ENCODE results near the gene C12orf56. TPM values are rescaled to one million over a fixed set of nuclear protein-coding genes. Genes with fewer than 3 reads are reported as not detected.

The C12orf56 gene
- polyA plus RNA-seq, 1 donor (not counting 4 experiments of a cell fraction or from before 2014, with no cell fraction given): 0.14 TPM

DNA sequence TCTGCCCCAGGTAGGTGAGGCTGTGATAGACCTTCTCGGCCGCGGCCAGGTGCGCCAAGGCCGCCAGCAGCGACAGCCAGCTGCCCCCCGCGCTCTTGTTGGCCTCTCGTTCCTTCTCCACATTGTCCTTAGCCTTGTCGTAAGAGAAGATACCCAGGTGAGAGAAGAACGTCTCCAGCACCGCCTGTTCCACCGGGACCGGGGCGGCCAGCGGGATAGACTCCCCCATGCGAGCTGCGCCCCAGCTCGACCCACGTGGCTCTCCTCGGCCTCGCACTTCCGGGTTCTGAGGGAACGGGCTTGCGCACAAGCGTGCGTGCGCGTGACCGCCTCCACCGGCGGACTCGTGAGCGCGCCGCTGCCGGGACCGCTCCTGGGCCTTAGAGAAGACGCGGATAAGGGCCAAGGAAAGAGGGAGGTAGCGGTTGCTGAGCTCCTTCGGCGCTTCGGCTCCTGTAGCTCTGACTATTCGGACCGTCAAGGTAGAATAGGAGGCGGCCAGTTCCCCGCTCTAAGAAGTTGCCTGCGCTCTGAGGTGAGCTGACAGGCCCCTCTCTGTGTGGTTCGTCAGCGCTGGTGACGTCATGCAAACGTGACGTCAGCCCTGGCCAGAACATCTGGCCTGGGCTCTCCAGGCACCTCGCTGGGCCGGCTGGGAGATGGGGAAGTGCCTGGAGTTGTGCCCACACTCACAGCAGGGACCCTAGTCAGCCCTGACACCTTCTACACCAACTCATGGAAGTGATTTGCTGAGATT lies 168.4 kb downstream of the C12orf56 start, which contains the start of gene KICS2:
TSS of gene KICS2 (minus strand) at position 288 of the 757 bp plus-strand sequence. CDS start at position 229, 59 bp downstream.
- Histone ChIP-seq H3K9me3 (ENCODE audit: control insufficient read depth, low read depth, low read length) (no peaks in the 10 kb centered on the region), H2AFZ (ENCODE audit: control insufficient read depth, low read length) (peak within 1 kb of the TSS; percentile 99), H3K27me3 (ENCODE audit: control insufficient read depth, extremely low read depth, insufficient read depth, low read length) (no peaks in the 10 kb centered on the region), H3K79me2 (ENCODE audit: control insufficient read depth, insufficient read depth, low read length) (peaks cover 11% of the 10 kb centered on the region), H3K36me3 (ENCODE audit: control insufficient read depth in 2 of 2, extremely low read depth in 1 of 2, insufficient read depth in 2 of 2, low read length in 2 of 2) (no peaks in the 10 kb centered on the region), H4K20me1 (ENCODE audit: control insufficient read depth, extremely low read depth, insufficient read depth, low read length) (no peaks in the 10 kb centered on the region), H3K9ac (ENCODE audit: control insufficient read depth, extremely low read depth, insufficient read depth, low read length) (peak within 1 kb of the TSS; percentile 99), H3K4me3 (ENCODE audit: control insufficient read depth in 2 of 3, extremely low read depth in 1 of 3, insufficient read depth in 2 of 3, low read depth in 1 of 3, low read length in 3 of 3) (peak within 1 kb of the TSS; percentile 63 to 96 (median 85)), H3K9me1 (ENCODE audit: control insufficient read depth, extremely low read depth, insufficient read depth, low read length) (no peaks in the 10 kb centered on the region), H3K4me2 (ENCODE audit: control insufficient read depth, extremely low read depth, insufficient read depth, low read depth, low read length) (peak within 1 kb of the TSS; percentile 98), H3K4me1 (ENCODE audit: control insufficient read depth, extremely low read depth, insufficient read depth, low read length) (peaks cover 16% of the 10 kb centered on the region), H3K27ac (ENCODE audit: control insufficient read depth, insufficient read depth, low read length) (peak within 1 kb of the TSS; percentile 96)
- peak; percentile 41 for FAIRE-seq
- DNase-seq (ENCODE audit: low read depth, low spot score): peak; percentile 44
- TF ChIP-seq, protein P1, sequence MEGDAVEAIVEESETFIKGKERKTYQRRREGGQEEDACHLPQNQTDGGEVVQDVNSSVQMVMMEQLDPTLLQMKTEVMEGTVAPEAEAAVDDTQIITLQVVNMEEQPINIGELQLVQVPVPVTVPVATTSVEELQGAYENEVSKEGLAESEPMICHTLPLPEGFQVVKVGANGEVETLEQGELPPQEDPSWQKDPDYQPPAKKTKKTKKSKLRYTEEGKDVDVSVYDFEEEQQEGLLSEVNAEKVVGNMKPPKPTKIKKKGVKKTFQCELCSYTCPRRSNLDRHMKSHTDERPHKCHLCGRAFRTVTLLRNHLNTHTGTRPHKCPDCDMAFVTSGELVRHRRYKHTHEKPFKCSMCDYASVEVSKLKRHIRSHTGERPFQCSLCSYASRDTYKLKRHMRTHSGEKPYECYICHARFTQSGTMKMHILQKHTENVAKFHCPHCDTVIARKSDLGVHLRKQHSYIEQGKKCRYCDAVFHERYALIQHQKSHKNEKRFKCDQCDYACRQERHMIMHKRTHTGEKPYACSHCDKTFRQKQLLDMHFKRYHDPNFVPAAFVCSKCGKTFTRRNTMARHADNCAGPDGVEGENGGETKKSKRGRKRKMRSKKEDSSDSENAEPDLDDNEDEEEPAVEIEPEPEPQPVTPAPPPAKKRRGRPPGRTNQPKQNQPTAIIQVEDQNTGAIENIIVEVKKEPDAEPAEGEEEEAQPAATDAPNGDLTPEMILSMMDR (optimal IDR thresholded peaks at IDR 0.05 in 1 of 3, IDR thresholded peaks at IDR 0.05 in 1 of 3, conservative IDR thresholded peaks at IDR 0.05 in 1 of 3; ENCODE audit: extremely low read depth in 1 of 3, insufficient read depth in 2 of 3, low read length in 3 of 3): no peak
- TF ChIP-seq EZH2 (IDR thresholded peaks at IDR 0.05; ENCODE audit: low read length): no peak
- dilution Hi-C loops (cut with MboI; ENCODE audit: extremely low pct_ligation_motif_present, low sequenced_read_pairs): no loop called here

DNA sequence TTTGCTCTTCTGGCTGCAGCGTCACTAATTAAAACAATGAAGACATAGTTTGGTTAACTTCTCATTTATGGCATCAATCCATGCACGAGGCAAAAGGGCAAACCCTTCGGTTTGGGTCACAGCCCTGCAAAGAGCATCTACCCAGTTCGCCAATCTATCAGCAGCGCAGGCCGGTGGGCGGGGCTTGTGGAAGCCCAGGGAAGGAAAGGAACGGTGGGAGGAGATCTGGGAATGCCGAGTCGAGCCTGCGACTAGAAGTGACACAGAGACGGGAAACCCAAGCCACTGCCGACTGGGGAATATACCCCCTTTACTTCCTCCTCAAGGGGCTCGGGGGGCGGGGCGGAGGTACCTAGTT lies 168.9 kb downstream of the C12orf56 start:
- no peak for TF ChIP-seq EZH2 (IDR thresholded peaks at IDR 0.05; ENCODE audit: low read length)
- TF ChIP-seq, protein P1 (optimal IDR thresholded peaks at IDR 0.05 in 1 of 3, IDR thresholded peaks at IDR 0.05 in 1 of 3, conservative IDR thresholded peaks at IDR 0.05 in 1 of 3; ENCODE audit: extremely low read depth in 1 of 3, insufficient read depth in 2 of 3, low read length in 3 of 3): no peak
- no peaks in the 10 kb centered on the region for H3K27me3 ChIP-seq (ENCODE audit: control insufficient read depth, extremely low read depth, insufficient read depth, low read length)
- peak overlapping the region; percentile 96 for H3K27ac ChIP-seq (ENCODE audit: control insufficient read depth, insufficient read depth, low read length)
- peak overlapping the region; percentile 99 for H3K9ac ChIP-seq (ENCODE audit: control insufficient read depth, extremely low read depth, insufficient read depth, low read length)
- dilution Hi-C loops (cut with MboI; ENCODE audit: extremely low pct_ligation_motif_present, low sequenced_read_pairs): no loop called here
- H3K4me3 ChIP-seq (ENCODE audit: control insufficient read depth in 2 of 3, extremely low read depth in 1 of 3, insufficient read depth in 2 of 3, low read depth in 1 of 3, low read length in 3 of 3): peak overlapping the region; percentile 63 to 96 (median 85)
- H3K9me3 ChIP-seq (ENCODE audit: control insufficient read depth, low read depth, low read length): no peaks in the 10 kb centered on the region
- peaks cover 11% of the 10 kb centered on the region for H3K79me2 ChIP-seq (ENCODE audit: control insufficient read depth, insufficient read depth, low read length)
- FAIRE-seq (peak; percentile 57), DNase-seq (ENCODE audit: low read depth, low spot score) (peak; percentile 30)
- H3K9me1 ChIP-seq (ENCODE audit: control insufficient read depth, extremely low read depth, insufficient read depth, low read length): no peaks in the 10 kb centered on the region
- H3K4me2 ChIP-seq (ENCODE audit: control insufficient read depth, extremely low read depth, insufficient read depth, low read depth, low read length): peak overlapping the region; percentile 98
- peak overlapping the region; percentile 99 for H2AFZ ChIP-seq (ENCODE audit: control insufficient read depth, low read length)
- H3K4me1 ChIP-seq (ENCODE audit: control insufficient read depth, extremely low read depth, insufficient read depth, low read length): peaks cover 16% of the 10 kb centered on the region
- no peaks in the 10 kb centered on the region for H3K36me3 ChIP-seq (ENCODE audit: control insufficient read depth in 2 of 2, extremely low read depth in 1 of 2, insufficient read depth in 2 of 2, low read length in 2 of 2)
- H4K20me1 ChIP-seq (ENCODE audit: control insufficient read depth, extremely low read depth, insufficient read depth, low read length): no peaks in the 10 kb centered on the region

All from keratinocyte (primary cell).